T-helper 2 cell (primary cell): ENCODE results near the gene SDK1.

ENCODE experiments used
- DNase-seq, 5 experiments: peaks; one replicate each; pipeline versions ENCODE4 v3.0.0 to v3.0.0-alpha.2; 2012 to 2022

Gene SDK1

DNA sequence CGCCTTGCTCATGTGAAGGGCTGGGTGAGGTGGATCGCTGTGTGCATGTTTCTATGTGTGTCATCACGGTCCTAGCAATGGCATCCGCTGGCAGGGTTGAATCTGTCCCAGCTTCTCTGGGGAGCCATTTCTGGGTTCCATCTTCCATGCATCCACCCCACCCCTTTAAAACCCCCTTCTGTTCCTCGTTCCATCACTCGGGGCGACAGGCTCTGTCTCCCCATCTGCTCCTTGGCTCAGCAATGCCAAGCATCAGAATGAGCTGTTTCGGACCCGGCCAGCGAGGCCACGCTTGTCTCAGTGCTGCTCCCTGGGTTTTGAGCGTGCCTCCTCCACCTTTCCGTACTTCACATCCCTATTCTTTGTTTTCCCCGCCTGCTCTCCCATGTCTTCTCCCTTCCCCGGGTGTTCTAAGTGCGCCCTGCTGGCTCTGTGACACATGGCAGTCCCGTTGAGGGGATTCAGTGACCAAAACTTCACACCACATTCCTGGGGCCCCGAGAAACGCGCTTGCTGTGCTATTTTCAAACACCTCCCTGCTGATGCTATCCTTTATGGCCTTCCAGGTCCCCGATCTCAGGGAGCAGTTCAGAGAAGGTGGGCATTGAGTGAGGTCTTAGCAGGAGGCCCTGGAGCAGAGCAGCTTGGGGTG is 827.0 kb downstream of the SDK1 start:
- no peak for DNase-seq

- DNase-seq: no peak
Observed at GRCh38 chr7:4129481-4130122, 828.5 kb downstream of the SDK1 start.

GRCh38 chr7:4131063-4131462 is 830.0 kb downstream of the SDK1 start:
- DNase-seq: no peak

- no peak for DNase-seq
Observed at GRCh38 chr7:4132221-4132620, 831.2 kb downstream of the SDK1 start.

DNA sequence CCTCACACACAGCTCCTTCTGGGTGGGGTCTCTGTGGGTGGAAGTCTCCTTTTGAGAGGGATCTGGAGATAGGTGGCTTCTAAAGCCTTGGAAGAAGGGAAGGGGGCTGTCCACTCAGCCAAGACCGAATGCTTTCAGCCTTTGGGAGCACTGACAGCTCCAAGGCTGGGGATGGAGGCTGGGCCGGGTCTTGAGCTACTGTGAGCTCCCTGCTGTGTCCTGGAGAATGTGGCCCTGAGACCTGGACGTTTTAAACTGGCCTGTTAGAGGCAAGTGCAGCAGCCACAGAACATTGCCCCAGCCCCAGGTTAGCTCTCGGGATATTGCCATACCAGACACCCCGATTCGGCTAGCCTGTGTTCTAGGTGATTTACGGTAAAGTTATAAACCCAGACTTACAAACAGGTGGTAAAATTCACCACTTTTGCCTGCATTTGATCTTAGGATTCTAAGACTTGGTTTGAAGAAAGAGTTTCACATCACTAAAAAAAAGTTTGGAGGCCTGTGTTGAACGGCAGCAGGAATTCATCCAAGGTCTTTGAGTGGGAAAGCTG is 832.5 kb downstream of the SDK1 start:
- DNase-seq: no peak

DNA sequence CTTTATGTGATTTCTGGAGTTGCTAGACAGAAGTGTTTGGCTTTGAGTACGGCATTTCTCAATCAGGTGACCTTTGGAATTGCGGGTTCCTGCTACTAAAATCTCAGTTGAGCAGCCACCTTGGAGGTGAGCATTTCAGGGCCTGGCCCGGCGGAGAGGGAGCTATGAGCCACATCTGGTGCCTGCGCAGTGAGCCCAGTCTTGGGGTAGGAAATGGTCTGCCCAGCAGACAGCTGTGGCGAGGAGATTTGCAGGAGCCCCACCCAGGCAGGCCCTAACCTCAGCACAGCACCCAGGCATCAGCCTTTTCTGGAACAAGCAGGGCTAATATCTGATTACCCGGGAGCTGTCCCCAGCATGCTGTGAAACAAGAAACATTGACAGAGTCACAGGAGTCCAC is 833.2 kb downstream of the SDK1 start:
- no peak for DNase-seq

DNA sequence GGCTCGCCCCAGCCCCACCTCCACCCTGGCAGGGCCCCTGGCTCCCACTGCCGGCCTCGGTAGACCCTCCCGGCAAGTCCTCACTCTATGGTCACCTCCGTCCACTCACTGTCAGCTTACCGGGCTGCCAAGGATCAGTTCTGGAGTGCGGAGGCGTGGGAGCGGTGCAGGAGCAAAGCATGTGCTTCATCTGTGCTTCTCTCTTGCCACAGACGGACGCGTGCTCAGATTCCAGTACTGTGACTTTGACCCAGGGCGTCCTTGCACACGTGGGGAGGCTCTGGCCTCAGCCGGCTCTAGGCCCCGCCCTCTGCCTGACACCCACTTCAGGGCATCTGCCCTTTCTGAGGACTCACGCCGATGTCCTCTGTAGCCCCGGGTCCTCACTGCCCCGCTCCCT is 833.6 kb downstream of the SDK1 start:
- DNase-seq: no peak

DNA sequence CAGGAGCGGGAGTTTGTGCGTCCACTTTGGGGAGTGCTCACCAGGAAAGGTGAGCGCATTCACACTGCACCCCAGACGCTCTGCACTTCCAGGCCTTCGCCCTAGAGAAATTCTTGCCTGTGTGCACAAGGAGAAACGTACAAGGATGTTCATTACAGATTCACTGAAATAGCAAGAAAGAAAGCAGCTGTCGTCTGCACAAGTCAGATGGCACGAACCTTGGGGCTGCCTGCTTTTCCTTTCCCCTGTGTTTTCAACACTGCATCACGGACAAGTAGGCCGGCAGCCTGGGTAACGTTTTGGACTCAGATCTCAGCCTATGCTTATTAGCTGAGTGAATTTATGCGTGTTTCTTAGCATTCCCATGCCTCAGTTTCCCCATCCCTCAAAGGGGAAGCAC is 834.2 kb downstream of the SDK1 start:
- no peak for DNase-seq

GRCh38 chr7:4136036-4136435 is 835.0 kb downstream of the SDK1 start:
- no peak for DNase-seq

DNA sequence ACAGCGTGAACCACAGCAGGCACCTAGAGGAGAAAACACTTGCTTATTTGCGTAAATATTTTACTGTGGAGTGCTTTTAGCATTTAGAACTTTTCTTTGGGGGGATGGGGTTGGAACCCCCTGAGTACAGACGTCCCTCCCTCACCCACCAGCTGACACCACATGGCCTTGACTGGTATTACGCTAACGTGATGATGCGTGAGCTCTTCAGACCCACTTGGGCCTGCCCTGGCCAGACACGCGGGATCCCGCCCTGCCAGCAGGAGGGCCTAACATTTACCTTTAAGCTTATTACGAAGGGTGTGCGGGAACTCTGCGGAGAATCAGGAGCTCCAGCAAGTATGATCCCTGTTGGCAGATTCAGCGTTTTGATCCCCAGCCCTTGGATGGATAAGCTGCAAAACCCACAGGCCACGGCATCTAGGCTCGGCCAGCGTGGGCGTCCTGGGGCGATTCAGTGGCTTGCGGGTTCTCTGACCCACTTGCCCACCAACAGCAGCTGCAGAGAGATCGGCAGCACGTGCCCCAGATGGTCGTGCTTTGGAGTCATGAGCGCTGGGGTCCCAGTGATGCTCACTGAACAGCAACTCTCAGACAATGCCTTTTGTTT is 835.6 kb downstream of the SDK1 start:
- DNase-seq: no peak

DNA sequence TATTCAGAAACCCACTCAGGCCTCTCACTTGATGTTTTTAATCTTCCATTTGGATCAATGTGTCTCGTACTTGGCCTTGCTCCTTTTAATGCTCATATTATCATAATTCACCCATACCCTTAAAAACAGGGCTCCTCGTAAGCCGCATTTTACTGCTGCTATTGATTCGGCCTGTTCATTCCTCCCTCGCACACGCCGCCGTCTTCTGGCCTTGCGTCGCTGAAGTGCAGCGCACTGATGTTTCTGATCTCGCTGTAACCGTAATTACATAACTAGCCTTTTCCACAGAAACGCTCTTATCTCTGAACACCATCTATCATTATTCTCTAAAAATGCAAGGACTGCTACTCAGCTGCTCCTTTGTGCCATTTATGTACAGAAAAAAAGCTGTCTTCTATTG is 836.5 kb downstream of the SDK1 start:
- no peak for DNase-seq

GRCh38 chr7:4138866-4139265 is 837.8 kb downstream of the SDK1 start:
- DNase-seq: no peak

GRCh38 chr7:4139656-4140625 is 838.9 kb downstream of the SDK1 start:
- DNase-seq: no peak

DNA sequence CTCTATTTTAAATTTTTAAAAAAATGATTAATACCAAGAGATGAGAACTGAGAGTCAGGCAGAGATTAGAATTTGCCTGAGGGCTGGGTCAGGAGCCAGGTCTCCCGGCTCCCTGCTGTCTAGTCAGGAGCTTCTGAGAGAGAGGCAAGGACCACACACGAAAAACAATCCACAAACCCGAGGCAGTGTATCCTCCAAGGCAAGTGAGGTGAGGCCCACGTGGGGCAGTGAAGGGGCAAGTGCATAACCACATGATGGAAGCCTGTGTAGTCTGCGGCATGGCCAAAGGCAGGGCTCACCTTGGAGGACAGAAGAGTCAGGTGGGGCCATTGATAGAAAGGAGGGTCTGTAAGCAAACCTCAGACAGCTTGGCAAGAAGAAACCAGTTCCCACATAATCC is 839.9 kb downstream of the SDK1 start:
- DNase-seq: no peak

DNA sequence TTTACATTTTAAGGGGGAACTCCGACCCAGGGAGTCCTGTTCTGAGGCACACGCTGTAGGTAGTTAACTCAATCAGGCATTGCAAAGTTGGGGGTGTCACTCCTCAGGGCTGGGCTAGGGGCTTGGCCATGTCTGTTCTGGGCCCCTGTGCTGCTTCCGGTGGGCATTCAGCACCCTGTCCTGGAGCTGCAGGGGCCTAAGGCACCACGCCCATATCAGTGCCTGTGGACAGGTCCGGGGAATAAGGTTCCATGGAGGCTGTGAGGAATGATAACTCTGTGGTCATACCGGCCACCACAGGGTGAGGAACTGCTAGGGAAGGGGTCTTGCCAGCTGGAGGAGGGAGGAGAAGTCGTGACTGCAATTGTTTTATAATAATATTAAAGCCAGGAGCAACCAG is 842.0 kb downstream of the SDK1 start:
- no peak for DNase-seq

GRCh38 chr7:4143511-4144171 is 842.6 kb downstream of the SDK1 start:
- DNase-seq: no peak

DNA sequence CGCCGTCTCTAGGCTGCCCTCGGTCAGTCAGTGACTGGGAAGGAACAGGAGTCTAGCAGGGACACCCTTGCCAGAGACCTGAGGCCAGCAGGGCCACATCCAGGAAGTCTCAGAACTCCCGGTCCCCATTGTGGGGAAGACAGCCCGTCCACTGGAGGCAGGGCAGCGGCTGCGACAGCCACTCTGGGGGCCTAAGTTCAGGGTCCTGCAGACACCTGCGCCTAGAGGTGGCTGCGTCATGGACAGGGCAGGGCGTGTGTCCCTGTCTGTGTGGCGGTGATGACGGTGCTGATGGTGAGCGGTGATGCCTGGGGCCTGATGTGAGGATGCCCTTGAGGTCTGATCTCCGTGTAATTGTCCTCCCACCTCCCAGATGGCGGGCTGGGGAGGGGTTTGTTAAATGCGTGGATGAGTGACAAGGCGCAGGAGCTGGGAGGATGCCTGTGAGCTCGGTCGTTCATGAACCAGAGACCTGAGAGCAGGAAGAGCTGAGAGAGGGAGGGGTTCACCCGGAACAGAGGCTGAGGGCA is 843.2 kb downstream of the SDK1 start:
- no peak for DNase-seq

DNA sequence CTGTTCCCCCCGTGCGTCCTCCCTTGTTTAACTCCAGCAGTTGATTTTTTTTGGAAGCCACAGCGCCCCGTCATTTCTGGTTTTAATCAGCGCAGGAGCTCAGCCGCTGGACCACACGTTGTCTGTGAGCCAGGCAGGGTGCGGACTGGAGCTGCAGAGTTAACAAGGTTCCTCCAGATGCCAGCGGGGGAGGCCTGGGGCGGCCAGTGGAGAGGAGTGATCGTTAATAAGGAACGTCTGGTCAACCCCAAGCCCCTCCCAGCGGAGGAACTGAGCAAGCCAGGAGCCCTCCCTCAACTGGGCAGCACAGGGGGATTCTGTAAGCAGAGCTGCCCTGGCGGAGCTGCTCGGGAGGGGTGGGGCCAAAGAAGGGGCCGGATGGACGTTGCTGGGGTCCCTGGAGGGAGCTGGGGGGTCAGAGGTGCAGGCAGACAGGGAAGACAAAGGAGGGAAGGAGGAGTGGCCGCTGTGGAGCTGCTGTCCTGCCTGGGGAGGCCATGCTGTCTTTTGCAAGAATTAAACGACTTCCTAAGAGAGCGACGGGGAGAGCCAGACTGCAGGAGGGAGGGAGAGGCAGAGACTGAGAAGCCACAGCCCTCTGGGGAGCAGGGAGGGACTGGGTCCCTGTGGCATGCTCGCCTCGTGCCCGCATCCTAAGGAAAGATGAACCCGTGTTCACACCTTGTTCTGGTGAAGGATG is 843.9 kb downstream of the SDK1 start:
- no peak for DNase-seq

DNA sequence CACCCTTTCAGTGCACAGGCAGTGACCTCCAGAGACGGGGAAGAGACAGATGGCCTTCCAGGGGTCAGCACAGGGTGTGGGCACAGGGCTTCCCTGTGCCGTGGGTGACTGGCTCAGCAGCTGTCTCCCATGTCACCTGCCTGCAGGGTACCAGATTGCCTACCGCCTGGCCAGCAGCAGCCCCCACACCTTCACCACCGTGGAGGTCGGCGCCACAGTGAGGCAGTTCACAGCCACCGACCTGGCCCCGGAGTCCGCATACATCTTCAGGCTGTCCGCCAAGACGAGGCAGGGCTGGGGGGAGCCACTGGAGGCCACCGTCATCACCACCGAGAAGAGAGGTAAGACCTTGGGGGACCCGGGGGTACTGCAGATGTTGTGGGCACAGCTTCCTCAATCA is 844.5 kb downstream of the SDK1 start:
- no peak for DNase-seq

DNA sequence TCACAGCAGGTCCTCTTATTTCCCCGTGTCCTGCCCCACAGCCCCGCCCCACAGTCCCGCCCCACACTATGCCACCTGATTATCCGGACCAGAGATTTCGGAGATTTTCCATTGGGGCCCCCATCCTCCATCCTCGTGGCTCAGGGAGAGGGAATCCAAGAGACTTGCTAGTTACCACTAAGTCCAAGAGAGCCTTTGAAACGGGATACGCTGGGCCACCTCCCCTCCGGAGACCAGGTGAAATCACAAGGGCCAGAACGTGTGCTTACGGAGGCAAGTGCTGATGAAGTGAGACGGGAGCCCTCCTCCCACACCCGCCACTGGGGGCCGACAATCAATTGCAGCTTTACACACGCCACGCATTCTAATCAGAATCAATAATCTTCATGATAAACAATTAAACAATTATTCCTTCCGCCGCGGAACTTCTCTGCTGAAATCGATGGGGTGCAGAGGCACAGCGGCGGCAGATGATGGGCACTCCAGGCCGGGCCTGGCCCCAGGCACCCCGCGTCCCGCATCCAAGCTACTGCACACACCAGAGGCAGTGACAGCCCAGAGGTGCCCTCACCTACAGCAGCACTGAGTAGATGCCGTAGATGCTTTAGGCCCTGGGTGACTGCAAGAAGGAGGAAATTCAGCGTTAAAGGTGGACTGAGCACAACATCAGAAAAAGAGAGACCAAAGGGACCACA is 847.0 kb downstream of the SDK1 start:
- DNase-seq: no peak

DNA sequence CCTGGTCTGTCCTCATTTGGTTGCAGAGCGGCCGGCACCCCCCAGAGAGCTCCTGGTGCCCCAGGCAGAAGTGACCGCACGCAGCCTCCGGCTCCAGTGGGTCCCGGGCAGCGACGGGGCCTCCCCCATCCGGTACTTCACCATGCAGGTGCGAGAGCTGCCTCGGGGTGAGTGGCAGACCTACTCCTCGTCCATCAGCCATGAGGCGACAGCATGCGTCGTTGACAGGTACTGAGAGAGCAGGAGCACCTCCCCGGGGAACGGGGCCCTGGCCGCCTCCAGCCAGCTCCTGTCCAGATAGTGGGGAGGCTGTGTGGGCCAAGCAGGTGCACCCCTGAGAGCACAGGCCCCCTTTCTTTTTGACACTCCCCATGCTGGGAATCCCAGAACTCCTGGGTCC is 848.2 kb downstream of the SDK1 start:
- DNase-seq: no peak
